H1 (cell line): Measurements from ENCODE around the gene TSC22D3. TPM values are rescaled to one million over a fixed set of nuclear protein-coding genes. Genes with fewer than 3 reads are reported as not detected.

Source experiments
- BCL11A ChIP-seq, 2 experiments: IDR thresholded peaks; one replicate each; pipeline ENCODE4 v1.6.1; 2011; ENCODE audit warnings: low read depth in 2 of 2, low read length in 2 of 2, mild to moderate bottlenecking in 2 of 2
- CBX8 ChIP-seq: fragments of 300-800, 300-1000 bp; sonication (generic); IDR thresholded peaks from 2 replicates; pipeline ENCODE4 v1.7.1; 2016; ENCODE audit warnings: low read depth, low read length, borderline replicate concordance
- CHD7 ChIP-seq: fragments of 300-600 bp; sonication (generic); IDR thresholded peaks from 2 replicates; pipeline ENCODE4 v1.7.1; 2012; ENCODE audit warnings: low read length, moderate library complexity, mild to moderate bottlenecking, inconsistent platforms; ENCODE audit not compliant: insufficient replicate concordance
- GABPA ChIP-seq: IDR thresholded peaks from 2 replicates; pipeline ENCODE4 v1.6.1; 2011; ENCODE audit warnings: mild to moderate bottlenecking, low read length, moderate library complexity, borderline replicate concordance; ENCODE audit not compliant: insufficient read depth
- KDM4A ChIP-seq: IDR thresholded peaks from one replicate; pipeline ENCODE4 v1.7.1; 2012; ENCODE audit warnings: low read depth, mild to moderate bottlenecking, moderate library complexity, low read length, inconsistent platforms; ENCODE audit not compliant: severe bottlenecking
- TCF12 ChIP-seq: IDR thresholded peaks from 2 replicates; pipeline ENCODE4 v1.6.1; 2011; ENCODE audit warnings: low read depth, mild to moderate bottlenecking, low read length
- ZNF274 ChIP-seq: IDR thresholded peaks from 2 replicates; pipeline ENCODE4 v1.7.0; 2012; ENCODE audit warnings: low read length, borderline replicate concordance; ENCODE audit errors: extremely low read depth
- polyA plus RNA-seq, 7 experiments: library from polyadenylated mRNA; depleted of rRNA in 3 of 7; stranded (reverse) in 5 of 7; unstranded in 2 of 7; fragments of >200 nt in 5 of 7; fragments of 200-250 nt in 2 of 7; gene quantifications; 1 replicate in 5 of 7; 2 replicates in 1 of 7; 4 replicates in 1 of 7; pipeline versions ENCODE4 v1.2.1 to v1.2.3, GENCODE V29; 2011 to 2013; ENCODE audit warnings: missing spikeins in 2 of 7, mixed read lengths in 2 of 7
- total RNA-seq: library from RNA; stranded (reverse); fragmentation: NEBNext Ultra II Directional; extraction: Animal tissue kit (Norgen Biotek cat#: 25700); gene quantifications from 2 replicates; pipeline ENCODE4 v1.2.1, GENCODE V29; 2021
- TF ChIP-seq, protein P1 (sequence below): IDR thresholded peaks from 2 replicates; pipeline ENCODE4 v1.6.1; 2012; ENCODE audit warnings: low read length, inconsistent platforms

Gene TSC22D3
- total and polyA plus RNA-seq, 2 of the 8 experiments (the other 6 are each of a cell fraction or from before 2014, with no cell fraction given), result 7.6 to 12.9 TPM

DNA sequence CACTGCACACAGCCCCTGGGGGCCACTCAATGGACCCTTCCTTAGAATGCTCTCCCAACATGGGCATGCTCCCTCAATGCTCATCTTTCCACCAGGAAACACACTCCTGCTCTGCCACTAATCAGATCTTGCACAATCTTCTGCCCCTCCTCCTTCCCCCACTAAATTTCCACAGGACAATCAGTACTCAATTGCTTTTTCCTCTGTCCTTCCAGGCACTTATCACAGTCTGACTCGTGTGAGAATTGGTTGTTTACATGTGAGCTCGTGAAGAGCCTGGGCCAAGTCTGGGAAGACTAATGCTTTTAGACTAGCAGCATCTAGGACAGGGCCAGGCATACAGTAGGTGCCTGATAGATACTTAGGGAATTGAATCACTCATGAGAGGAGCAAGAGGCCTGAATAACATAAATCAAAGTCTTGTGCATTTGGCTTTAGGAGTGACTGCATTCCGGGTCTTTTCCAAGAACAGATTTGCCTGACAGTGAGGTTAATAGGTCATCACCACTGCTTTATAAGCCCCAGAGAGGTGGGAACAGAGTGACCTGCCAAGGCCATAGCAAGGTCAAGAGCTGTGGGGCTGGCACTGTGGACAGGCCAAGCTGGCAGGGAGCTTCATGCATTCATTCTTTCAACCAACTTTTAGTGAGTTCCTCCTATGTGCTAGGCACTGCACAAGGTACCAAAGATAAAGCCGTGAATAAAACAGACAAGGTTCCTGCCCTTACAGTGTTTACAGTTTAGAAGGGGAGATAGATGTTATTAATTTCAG lies 92.3 kb downstream of the TSC22D3 start (continued):
- TF ChIP-seq CHD7, result no peak
- no peak for TF ChIP-seq TCF12
- no peak for TF ChIP-seq CBX8
- no peak for TF ChIP-seq KDM4A
- no peak for TF ChIP-seq ZNF274
- TF ChIP-seq BCL11A (IDR thresholded peaks at IDR 0.05; ENCODE audit: low read depth in 2 of 2, low read length in 2 of 2), result no peak
- no peak for TF ChIP-seq GABPA
- TF ChIP-seq, protein P1, sequence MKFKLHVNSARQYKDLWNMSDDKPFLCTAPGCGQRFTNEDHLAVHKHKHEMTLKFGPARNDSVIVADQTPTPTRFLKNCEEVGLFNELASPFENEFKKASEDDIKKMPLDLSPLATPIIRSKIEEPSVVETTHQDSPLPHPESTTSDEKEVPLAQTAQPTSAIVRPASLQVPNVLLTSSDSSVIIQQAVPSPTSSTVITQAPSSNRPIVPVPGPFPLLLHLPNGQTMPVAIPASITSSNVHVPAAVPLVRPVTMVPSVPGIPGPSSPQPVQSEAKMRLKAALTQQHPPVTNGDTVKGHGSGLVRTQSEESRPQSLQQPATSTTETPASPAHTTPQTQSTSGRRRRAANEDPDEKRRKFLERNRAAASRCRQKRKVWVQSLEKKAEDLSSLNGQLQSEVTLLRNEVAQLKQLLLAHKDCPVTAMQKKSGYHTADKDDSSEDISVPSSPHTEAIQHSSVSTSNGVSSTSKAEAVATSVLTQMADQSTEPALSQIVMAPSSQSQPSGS, result no peak
